Calu3 (cell line): Measurements from ENCODE around the gene KRT8. TPM values are rescaled to one million over a fixed set of nuclear protein-coding genes. Genes with fewer than 3 reads are reported as not detected.

Source experiments
- BruUV-seq: library from RNA; stranded (reverse); fragments of 400-500 nt; replicated peaks from 2 replicates; lab custom pipeline; 2021; lab: Mats Ljungman, UMichigan
- CTCF ChIA-PET: fragments of 300-600 bp; sonication (Branson Sonifier 250); formaldehyde crosslinking; loops from one replicate; lab custom pipeline; 2022; ENCODE audit warnings: antibody characterized with exemption; lab: Charles Lee
- DNase-seq: peaks from one replicate; pipeline ENCODE4 v3.0.0; 2022
- H3K27ac Mint-ChIP-seq: one replicate; pipeline ENCODE4 v1.8.0; 2022; ENCODE audit warnings: mixed read lengths; ENCODE audit not compliant: unreplicated experiment
- H3K27me3 Mint-ChIP-seq: one replicate; pipeline ENCODE4 v1.8.0; 2022; ENCODE audit warnings: mixed read lengths; ENCODE audit not compliant: unreplicated experiment
- H3K36me3 Mint-ChIP-seq: one replicate; pipeline ENCODE4 v1.8.0; 2022; ENCODE audit warnings: mild to moderate bottlenecking, moderate library complexity, mixed read lengths; ENCODE audit not compliant: insufficient read depth, unreplicated experiment
- H3K4me1 Mint-ChIP-seq: one replicate; pipeline ENCODE4 v1.8.0; 2022; ENCODE audit warnings: mild to moderate bottlenecking, low read depth, mixed read lengths; ENCODE audit not compliant: unreplicated experiment
- H3K4me3 Mint-ChIP-seq: one replicate; pipeline ENCODE4 v1.8.0; 2022; ENCODE audit warnings: mild to moderate bottlenecking, low read depth, moderate library complexity, mixed read lengths; ENCODE audit not compliant: unreplicated experiment
- H3K9me3 Mint-ChIP-seq: one replicate; pipeline ENCODE4 v1.8.0; 2022; ENCODE audit warnings: low read depth, mixed read lengths; ENCODE audit not compliant: unreplicated experiment
- CTCF ChIP-seq: fragments of 200-600 bp; IDR thresholded peaks from one replicate; pipeline ENCODE4 v1.8.0; 2022; ENCODE audit warnings: antibody characterized with exemption; ENCODE audit not compliant: unreplicated experiment
- intact Hi-C: fragments of 100-400 bp; cut with micrococcal nuclease; formaldehyde crosslinking; loops from one replicate; pipeline ENCODE4 v1.10.0; 2022; ENCODE audit not compliant: unreplicated experiment
- total RNA-seq: library from RNA; stranded (reverse); gene quantifications from 2 replicates; pipeline ENCODE4 v1.2.3, GENCODE V29; 2022

The KRT8 gene
- total RNA-seq, 1 experiment from 2014 or later: 2,474 TPM

GRCh38 chr12:52849511-52849910 is 55.4 kb downstream of the KRT8 start:
- Mint-ChIP-seq H3K27ac (no peak overlapping the region), H3K4me3 (no peak overlapping the region), H3K9me3 (no peaks in the 10 kb centered on the region), H3K4me1 (peaks cover 14% of the 10 kb centered on the region), H3K36me3 (peaks cover 5% of the 10 kb centered on the region), H3K27me3 (peaks cover 20% of the 10 kb centered on the region)
- intact Hi-C loops: no loop called here
- TF ChIP-seq CTCF: no peak
- BruUV-seq: no TSS peak
- no peak for DNase-seq
- CTCF ChIA-PET: no interaction called here

GRCh38 chr12:52848661-52849255 is 56.1 kb downstream of the KRT8 start, which contains the start of gene KRT78:
KRT78 (minus strand) TSS chr12:52848994; CDS start chr12:52848930, 64 bp downstream.
- Mint-ChIP-seq H3K4me1 (peaks cover 14% of the 10 kb centered on the region), H3K4me3 (no peak within 1 kb of the TSS), H3K9me3 (no peaks in the 10 kb centered on the region), H3K27me3 (peaks cover 12% of the 10 kb centered on the region), H3K36me3 (peaks cover 5% of the 10 kb centered on the region), H3K27ac (peak within 1 kb of the TSS; percentile 39)
- CTCF ChIA-PET: no interaction called here
- BruUV-seq: no TSS peak
- no peak for DNase-seq
- no peak for TF ChIP-seq CTCF
- intact Hi-C loops: no loop called here

GRCh38 chr12:52847335-52848102 is 57.4 kb downstream of the KRT8 start:
- CTCF ChIA-PET: no interaction called here
- BruUV-seq: no TSS peak
- Mint-ChIP-seq H3K9me3 (no peaks in the 10 kb centered on the region), H3K36me3 (peaks cover 5% of the 10 kb centered on the region), H3K27ac (peak overlapping the region; percentile 39), H3K4me3 (no peak overlapping the region), H3K27me3 (no peaks in the 10 kb centered on the region), H3K4me1 (peaks cover 14% of the 10 kb centered on the region)
- intact Hi-C loops: no loop called here
- DNase-seq: peak; percentile 78
- TF ChIP-seq CTCF: no peak

Other genes starting within 250 kb of the KRT8 start
- gene KRT1, start 224.7 kb downstream of the KRT8 start, total RNA-seq: not detected in 2 replicates
- gene KRT77, start 201.6 kb downstream of the KRT8 start, total RNA-seq: not detected in 2 replicates
- gene KRT76, start 127.7 kb downstream of the KRT8 start, total RNA-seq: not detected in 2 replicates
- gene KRT3, start 109.0 kb downstream of the KRT8 start, total RNA-seq: not detected in 2 replicates
- not detected in 2 replicates for gene KRT4, start 91.0 kb downstream of the KRT8 start, total RNA-seq
- 0.24 TPM in 1 of 2 replicates, not detected in the other for gene KRT79, start 70.8 kb downstream of the KRT8 start, total RNA-seq
- gene KRT78, start 56.1 kb downstream of the KRT8 start, total RNA-seq: 0.59 and 0.69 TPM in 2 replicates
- 1,777 and 1,816 TPM in 2 replicates for gene KRT18, start 44.0 kb upstream of the KRT8 start, total RNA-seq
- 242 and 272 TPM in 2 replicates for gene EIF4B, start 101.4 kb upstream of the KRT8 start, total RNA-seq
- 1.3 and 4.7 TPM in 2 replicates for gene TNS2, start 145.0 kb upstream of the KRT8 start, total RNA-seq
- 12.9 and 14.6 TPM in 2 replicates for gene SPRYD3, start 174.3 kb upstream of the KRT8 start, total RNA-seq
- gene IGFBP6, start 192.6 kb upstream of the KRT8 start, total RNA-seq: 25.4 and 67.0 TPM in 2 replicates
- not detected in 2 replicates for gene SOAT2, start 198.4 kb upstream of the KRT8 start, total RNA-seq